ENCODE data around the gene OTUD1.

OTUD1 gene

GRCh38 chr10:23467548-23467947, 28.7 kb downstream of the OTUD1 start:
- DNase-seq (ENCODE audit: low read depth): no peak

- no peak for DNase-seq (ENCODE audit: low read depth)
Observed at GRCh38 chr10:23469596-23470237, 30.8 kb downstream of the OTUD1 start.

- no peak for DNase-seq (ENCODE audit: low read depth)
Observed at GRCh38 chr10:23472181-23472580, 33.3 kb downstream of the OTUD1 start.

- DNase-seq (ENCODE audit: low read depth): no peak
Observed at GRCh38 chr10:23474081-23474480, 35.2 kb downstream of the OTUD1 start.

GRCh38 chr10:23474626-23475025, 35.8 kb downstream of the OTUD1 start:
- DNase-seq (ENCODE audit: low read depth): no peak

GRCh38 chr10:23478570-23478969, 39.7 kb downstream of the OTUD1 start:
- no peak for DNase-seq (ENCODE audit: low read depth)

GRCh38 chr10:23479798-23480473, 41.1 kb downstream of the OTUD1 start:
- no peak for DNase-seq (ENCODE audit: low read depth)

GRCh38 chr10:23481363-23481961, 42.6 kb downstream of the OTUD1 start:
- no peak for DNase-seq (ENCODE audit: low read depth)

GRCh38 chr10:23490115-23490514, 51.2 kb downstream of the OTUD1 start:
- DNase-seq (ENCODE audit: low read depth): no peak

Data from activated gamma-delta T cell treated with anti-CD3 and anti-CD28 coated beads, Interleukin-2, amount 50 U/mL, for 16 hours (primary cell).